ENCODE measurements around the gene ENKUR.
A peak's percentile ranks its signal among the peaks of the same experiment; 100 is the strongest.

Gene ENKUR

DNA sequence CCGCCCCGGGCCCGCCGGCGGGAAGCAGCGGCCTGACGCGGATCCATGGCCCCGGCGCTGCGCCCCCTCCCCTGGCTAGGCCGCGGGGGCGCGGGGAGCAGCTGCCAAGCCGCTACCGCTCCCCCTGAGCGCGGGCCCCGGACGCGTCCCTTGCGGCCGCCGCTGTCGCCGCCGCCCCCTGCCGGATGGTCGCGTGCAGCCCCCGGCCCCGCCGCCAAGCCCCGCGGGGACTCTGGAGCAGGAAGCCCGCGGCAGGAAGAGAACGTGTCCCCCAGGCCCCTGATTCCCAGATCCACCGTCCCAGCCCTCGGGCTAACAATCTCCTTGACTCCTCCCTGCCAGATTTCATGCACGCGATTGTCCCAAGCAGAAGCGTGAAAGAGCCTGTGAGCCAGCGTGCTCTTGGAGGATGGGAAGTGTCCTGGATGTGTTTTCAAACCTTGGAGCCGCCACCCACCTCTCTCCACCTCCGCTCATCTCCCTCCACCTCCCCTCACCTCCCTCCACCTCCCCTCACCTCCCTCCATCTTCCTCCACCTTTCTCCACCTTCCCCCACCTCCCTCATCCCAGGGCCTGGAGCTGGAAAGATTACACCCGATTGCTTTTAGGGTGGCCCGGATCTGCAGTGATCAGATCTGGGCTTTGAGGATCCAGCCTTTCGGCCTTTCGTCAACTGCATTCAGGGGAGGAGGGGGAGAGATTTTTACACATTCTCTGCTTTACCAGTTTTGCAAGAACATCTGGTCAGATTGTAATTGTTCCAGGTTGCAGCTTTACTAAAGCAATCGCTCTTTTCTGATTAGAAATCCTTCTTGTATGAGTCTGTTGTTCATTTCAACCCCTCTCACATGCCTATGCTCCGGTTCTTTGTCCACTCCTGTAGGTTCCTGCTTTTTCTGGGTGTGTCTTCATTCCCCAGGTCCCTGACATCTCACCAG, 63.0 kb downstream of the ENKUR start:
- no peak for FAIRE-seq
- TF ChIP-seq POLR2AphosphoS5 (IDR thresholded peaks at IDR 0.05; ENCODE audit: low read depth, low read length) (no peak), TAF1 (IDR thresholded peaks at IDR 0.05; ENCODE audit: borderline replicate concordance, low read depth, low read length) (no peak), POLR2A (IDR thresholded peaks at IDR 0.05; ENCODE audit: low read depth, low read length) (no peak)
- peak; percentile 44 for DNase-seq (ENCODE audit: insufficient read length)

GRCh38 chr10:24952143-24952706, 63.7 kb downstream of the ENKUR start, which contains the start of gene PRTFDC1:
Gene PRTFDC1, minus strand, starts transcription at chr10:24952606. Its CDS starts 31 bp downstream, at chr10:24952575.
- TF ChIP-seq TAF1 (IDR thresholded peaks at IDR 0.05; ENCODE audit: borderline replicate concordance, low read depth, low read length) (no peak), POLR2AphosphoS5 (IDR thresholded peaks at IDR 0.05; ENCODE audit: low read depth, low read length) (no peak), POLR2A (IDR thresholded peaks at IDR 0.05; ENCODE audit: low read depth, low read length) (no peak; the same call in 1 of the 2 replicates)
- FAIRE-seq (no peak), DNase-seq (ENCODE audit: insufficient read length) (peak; percentile 31)

GRCh38 chr10:24951201-24952142, 64.5 kb downstream of the ENKUR start:
- no peak for TF ChIP-seq POLR2AphosphoS5 (IDR thresholded peaks at IDR 0.05; ENCODE audit: low read depth, low read length)
- TF ChIP-seq TAF1 (IDR thresholded peaks at IDR 0.05; ENCODE audit: borderline replicate concordance, low read depth, low read length), result no peak
- TF ChIP-seq POLR2A (IDR thresholded peaks at IDR 0.05; ENCODE audit: low read depth, low read length), result no peak
- FAIRE-seq (peak; percentile 24), DNase-seq (ENCODE audit: insufficient read length) (no peak)

- DNase-seq (ENCODE audit: insufficient read length) (no peak), FAIRE-seq (no peak)
- TF ChIP-seq TAF1 (IDR thresholded peaks at IDR 0.05; ENCODE audit: borderline replicate concordance, low read depth, low read length) (no peak), POLR2AphosphoS5 (IDR thresholded peaks at IDR 0.05; ENCODE audit: low read depth, low read length) (no peak), POLR2A (IDR thresholded peaks at IDR 0.05; ENCODE audit: low read depth, low read length) (no peak)
Measured at GRCh38 chr10:24950439-24950838, 65.5 kb downstream of the ENKUR start.

GRCh38 chr10:24949616-24950015, 66.3 kb downstream of the ENKUR start:
- TF ChIP-seq TAF1 (IDR thresholded peaks at IDR 0.05; ENCODE audit: borderline replicate concordance, low read depth, low read length), result no peak
- no peak for TF ChIP-seq POLR2AphosphoS5 (IDR thresholded peaks at IDR 0.05; ENCODE audit: low read depth, low read length)
- TF ChIP-seq POLR2A (IDR thresholded peaks at IDR 0.05; ENCODE audit: low read depth, low read length), result no peak
- FAIRE-seq (no peak), DNase-seq (ENCODE audit: insufficient read length) (no peak)

GRCh38 chr10:24947304-24948097, 68.5 kb downstream of the ENKUR start:
- no peak for TF ChIP-seq TAF1 (IDR thresholded peaks at IDR 0.05; ENCODE audit: borderline replicate concordance, low read depth, low read length)
- TF ChIP-seq POLR2A (IDR thresholded peaks at IDR 0.05; ENCODE audit: low read depth, low read length), result no peak
- no peak for TF ChIP-seq POLR2AphosphoS5 (IDR thresholded peaks at IDR 0.05; ENCODE audit: low read depth, low read length)
- DNase-seq (ENCODE audit: insufficient read length) (no peak), FAIRE-seq (no peak)

DNA sequence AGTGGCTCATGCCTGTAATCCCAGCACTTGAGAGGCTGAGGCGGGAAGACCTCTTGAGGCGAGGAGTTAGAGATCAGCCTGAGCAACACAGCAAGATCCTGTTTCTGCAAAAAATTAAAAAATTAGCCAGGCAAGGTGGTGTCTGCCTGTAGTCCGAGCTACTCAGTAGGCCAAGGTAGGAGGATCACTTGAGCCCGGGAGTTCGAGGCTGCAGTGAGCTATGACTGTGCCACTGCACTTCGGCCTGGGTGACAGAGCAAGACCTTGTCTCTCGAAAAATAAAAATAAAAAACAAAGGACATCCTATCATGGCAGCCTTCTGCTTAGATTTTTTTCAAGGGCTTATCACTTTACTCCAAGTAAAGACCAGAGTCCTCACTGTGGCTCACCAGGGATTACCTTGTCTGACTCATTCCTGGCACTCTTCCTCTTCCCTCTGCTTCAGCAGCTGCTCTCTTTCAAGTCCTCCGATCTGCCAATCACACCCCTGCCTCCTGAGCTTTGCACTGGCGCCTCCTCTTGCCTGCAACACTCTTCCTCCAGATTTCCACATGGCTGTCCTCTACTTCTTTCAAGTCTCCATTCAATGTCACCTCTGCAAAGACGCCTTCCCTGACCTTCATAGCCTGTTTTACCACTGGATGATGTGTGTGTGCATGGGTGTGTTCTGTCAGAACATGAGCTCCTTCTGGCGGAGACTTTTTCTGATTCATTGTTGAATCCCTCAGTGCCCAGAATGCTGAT, 71.3 kb downstream of the ENKUR start:
- DNase-seq (ENCODE audit: insufficient read length) (no peak), FAIRE-seq (no peak)
- TF ChIP-seq POLR2A (IDR thresholded peaks at IDR 0.05; ENCODE audit: low read depth, low read length) (no peak), TAF1 (IDR thresholded peaks at IDR 0.05; ENCODE audit: borderline replicate concordance, low read depth, low read length) (no peak), POLR2AphosphoS5 (IDR thresholded peaks at IDR 0.05; ENCODE audit: low read depth, low read length) (no peak)

- no peak for DNase-seq (ENCODE audit: insufficient read length)
- no peak for FAIRE-seq
- TF ChIP-seq TAF1 (IDR thresholded peaks at IDR 0.05; ENCODE audit: borderline replicate concordance, low read depth, low read length), result no peak
- TF ChIP-seq POLR2AphosphoS5 (IDR thresholded peaks at IDR 0.05; ENCODE audit: low read depth, low read length), result no peak
- TF ChIP-seq POLR2A (IDR thresholded peaks at IDR 0.05; ENCODE audit: low read depth, low read length), result no peak
Measured at GRCh38 chr10:24938525-24938924, 77.4 kb downstream of the ENKUR start.

DNA sequence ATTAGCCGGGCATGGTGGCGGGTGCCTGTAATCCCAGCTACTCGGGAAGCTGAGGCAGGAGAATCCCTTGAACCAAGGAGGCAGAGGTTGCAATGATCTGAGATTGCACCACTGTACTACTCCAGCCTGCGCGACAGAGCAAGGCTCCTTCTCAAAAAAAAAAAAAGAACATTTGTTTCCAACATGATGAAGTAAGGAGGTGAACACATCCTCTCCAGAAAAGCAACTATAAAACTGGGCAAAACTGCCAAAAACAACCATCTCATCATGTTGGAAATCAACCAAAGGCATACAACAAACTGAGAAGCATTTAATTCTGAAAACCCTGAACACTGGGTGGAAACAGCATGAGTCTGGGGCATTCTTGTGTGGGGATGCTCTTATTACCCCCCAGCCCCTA, 77.9 kb downstream of the ENKUR start:
- DNase-seq (ENCODE audit: insufficient read length) (no peak), FAIRE-seq (no peak)
- TF ChIP-seq POLR2A (IDR thresholded peaks at IDR 0.05; ENCODE audit: low read depth, low read length), result no peak
- TF ChIP-seq POLR2AphosphoS5 (IDR thresholded peaks at IDR 0.05; ENCODE audit: low read depth, low read length), result no peak
- TF ChIP-seq TAF1 (IDR thresholded peaks at IDR 0.05; ENCODE audit: borderline replicate concordance, low read depth, low read length), result no peak

All from GM12892 (cell line).